Tibial nerve (tissue), 4 donors: ENCODE results near the gene PROK1. TPM values are rescaled to one million over a fixed set of nuclear protein-coding genes. Genes with fewer than 3 reads are reported as not detected.

ENCODE experiments used
- DNase-seq, 2 donors: peaks; one replicate each; pipeline ENCODE4 v3.0.0-alpha.2; 2019; ENCODE audit warnings: low spot score in 2 of 2
- H3K27ac ChIP-seq, 4 donors: fragments of 200-600 bp; sonication (generic) in 3 of 4; one replicate each; pipeline ENCODE4 v1.5.1; 2017 to 2019; ENCODE audit warnings: mild to moderate bottlenecking in 1 of 4
- H3K27me3 ChIP-seq, 2 donors: fragments of 200-600 bp; sonication (generic) in 1 of 2; one replicate each; pipeline versions ENCODE4 v1.5.1 to v1.6.0; 2017 to 2019
- H3K36me3 ChIP-seq, 3 donors: fragments of 200-600 bp; sonication (generic); one replicate each; pipeline ENCODE4 v1.5.1; 2018 to 2019
- H3K4me1 ChIP-seq, 4 donors: fragments of 200-600 bp; sonication (generic) in 3 of 4; one replicate each; pipeline ENCODE4 v1.5.1; 2017 to 2019
- H3K4me3 ChIP-seq, 4 donors: fragments of 200-600 bp; sonication (generic) in 3 of 4; one replicate each; pipeline ENCODE4 v1.5.1; 2017 to 2019; ENCODE audit warnings: mild to moderate bottlenecking in 1 of 4, moderate library complexity in 1 of 4
- H3K9me3 ChIP-seq, 4 donors: fragments of 200-600 bp; sonication (generic) in 3 of 4; one replicate each; pipeline ENCODE4 v1.5.1; 2017 to 2019
- CTCF ChIP-seq, 5 experiments: fragments of 200-600 bp in 3 of 5; fragments of 450-650 bp in 2 of 5; sonication (generic) in 3 of 5; IDR thresholded peaks; one replicate each; pipeline ENCODE4 v1.5.1; 2016 to 2019; ENCODE audit warnings: antibody characterized with exemption in 5 of 5, mild to moderate bottlenecking in 3 of 5, moderate library complexity in 2 of 5
- EP300 ChIP-seq, 2 donors: sonication (generic); formaldehyde crosslinking; IDR thresholded peaks; one replicate each; pipeline ENCODE4 v1.6.1; 2017; ENCODE audit warnings: antibody characterized with exemption in 2 of 2, mild to moderate bottlenecking in 1 of 2
- POLR2A ChIP-seq, 2 donors: fragments of 450-650 bp; IDR thresholded peaks; one replicate each; pipeline ENCODE4 v1.6.1; 2017; ENCODE audit warnings: antibody characterized with exemption in 2 of 2, mild to moderate bottlenecking in 2 of 2, moderate library complexity in 2 of 2
- WGBS, 2 donors: methylation state at CpG; one replicate each; pipeline ENCODE4 v1.1.5; 2018; 5-methylcytosine and 5-hydroxymethylcytosine counted together
- total RNA-seq, 4 donors: library from RNA; depleted of rRNA; stranded (reverse); fragments of >200 nt; gene quantifications; one replicate each; pipeline ENCODE4 v1.1.0, GENCODE V29; 2016

Gene PROK1
- total RNA-seq, 4 donors from 2014 or later: 1.2 to 6.9 (median 4.6) TPM; not detected in 1

GRCh38 chr1:110494522-110495406 is 43.8 kb downstream of the PROK1 start:
- Histone ChIP-seq H3K9me3 (no peaks in the 10 kb centered on the region), H3K4me3 (no peak overlapping the region), H3K4me1 (no peaks in the 10 kb centered on the region), H3K36me3 (no peaks in the 10 kb centered on the region), H3K27me3 (no peaks in the 10 kb centered on the region), H3K27ac (no peak overlapping the region)
- no peak for TF ChIP-seq EP300 (IDR thresholded peaks at IDR 0.05)
- TF ChIP-seq POLR2A (IDR thresholded peaks at IDR 0.05): no peak
- TF ChIP-seq CTCF (IDR thresholded peaks at IDR 0.05): no peak
- 59 to 65% methylated on average over 21 of the region's 21 CpGs for WGBS, 2 donors
- DNase-seq: no peak

- no peaks in the 10 kb centered on the region for H3K27me3 ChIP-seq
- H3K9me3 ChIP-seq: no peaks in the 10 kb centered on the region
- peak; percentile 70 to 92 for DNase-seq
- H3K36me3 ChIP-seq: no peaks in the 10 kb centered on the region
- H3K27ac ChIP-seq: no peak overlapping the region
- no peak overlapping the region for H3K4me3 ChIP-seq
- no peak for TF ChIP-seq EP300 (IDR thresholded peaks at IDR 0.05)
- TF ChIP-seq CTCF (IDR thresholded peaks at IDR 0.05): peak; percentile 78 to 85 (median 83)
- WGBS, 2 donors: 22 to 27% methylated on average over 8 of the region's 8 CpGs
- H3K4me1 ChIP-seq: no peaks in the 10 kb centered on the region
Observed at GRCh38 chr1:110495926-110496600, 45.1 kb downstream of the PROK1 start.

GRCh38 chr1:110498270-110498669 is 47.3 kb downstream of the PROK1 start:
- H3K36me3 ChIP-seq: no peaks in the 10 kb centered on the region
- 59 to 71% methylated on average over 6 of the region's 6 CpGs for WGBS, 2 donors
- H3K27ac ChIP-seq: no peak overlapping the region
- no peak overlapping the region for H3K4me3 ChIP-seq
- H3K27me3 ChIP-seq: no peaks in the 10 kb centered on the region
- TF ChIP-seq CTCF (IDR thresholded peaks at IDR 0.05): no peak
- TF ChIP-seq EP300 (IDR thresholded peaks at IDR 0.05): no peak
- no peak for TF ChIP-seq POLR2A (IDR thresholded peaks at IDR 0.05)
- no peak for DNase-seq
- no peaks in the 10 kb centered on the region for H3K4me1 ChIP-seq
- no peaks in the 10 kb centered on the region for H3K9me3 ChIP-seq

GRCh38 chr1:110501488-110502132 is 50.7 kb downstream of the PROK1 start:
- Histone ChIP-seq H3K9me3 (no peaks in the 10 kb centered on the region), H3K4me3 (no peak overlapping the region), H3K4me1 (no peaks in the 10 kb centered on the region), H3K27me3 (no peaks in the 10 kb centered on the region), H3K27ac (no peak overlapping the region), H3K36me3 (no peaks in the 10 kb centered on the region)
- 70 to 73% methylated on average over 6 of the region's 6 CpGs for WGBS, 2 donors
- DNase-seq: no peak
- TF ChIP-seq EP300 (IDR thresholded peaks at IDR 0.05) (no peak), CTCF (IDR thresholded peaks at IDR 0.05) (no peak), POLR2A (IDR thresholded peaks at IDR 0.05) (no peak)
